Panc1 (cell line): Measurements from ENCODE around the gene PRPF38B. TPM values are rescaled to one million over a fixed set of nuclear protein-coding genes. Genes with fewer than 3 reads are reported as not detected.

Experiments used
- ATAC-seq: fragments of 200-7000 bp; cut with Tn5 transposase; 2 replicates; pipeline ENCODE4 v1.9.1; 2020; ENCODE audit warnings: mild to moderate bottlenecking, moderate library complexity
- BruUV-seq: library from RNA; stranded (reverse); fragments of 400-500 nt; replicated peaks from 2 replicates; lab custom pipeline; 2021; lab: Mats Ljungman, UMichigan
- CTCF ChIA-PET: fragments of 300-600 bp; sonication (Branson Sonifier 250); formaldehyde crosslinking; loops from one replicate; lab custom pipeline; 2022; ENCODE audit warnings: antibody characterized with exemption; lab: Charles Lee
- POLR2A ChIA-PET: fragments of 300-600 bp; sonication (Branson Sonifier 250); formaldehyde crosslinking; loops from one replicate; lab custom pipeline; 2022; ENCODE audit warnings: antibody characterized with exemption; lab: Charles Lee
- DNase-seq: peaks from one replicate; pipeline ENCODE4 v3.0.0-alpha.2; 2010; ENCODE audit warnings: low read depth, low spot score
- H3K27ac ChIP-seq: 2 replicates; pipeline ENCODE4 v1.5.1; 2011; ENCODE audit warnings: mild to moderate bottlenecking, low read length, inconsistent platforms
- H3K27me3 ChIP-seq: fragments of 200-500 bp; sonication (Bioruptor generic); 2 replicates; pipeline ENCODE4 v1.6.0; 2014; ENCODE audit warnings: low read length, inconsistent platforms; ENCODE audit not compliant: control insufficient read depth, insufficient read depth
- H3K36me3 ChIP-seq: fragments of 200-500 bp; sonication (Bioruptor generic); 2 replicates; pipeline ENCODE4 v1.5.1; 2014; ENCODE audit warnings: inconsistent platforms, mild to moderate bottlenecking, low read length, moderate library complexity; ENCODE audit not compliant: control insufficient read depth, insufficient read depth
- H3K4me1 ChIP-seq: 2 replicates; pipeline ENCODE4 v1.5.1; 2011; ENCODE audit warnings: inconsistent platforms, mild to moderate bottlenecking, low read length, moderate library complexity; ENCODE audit not compliant: control insufficient read depth, insufficient read depth
- H3K4me3 ChIP-seq, 2 experiments: 2 replicates each; pipeline ENCODE4 v1.5.1; 2011 to 2012; ENCODE audit warnings: low read depth in 2 of 2, low read length in 2 of 2, mild to moderate bottlenecking in 2 of 2, inconsistent platforms in 1 of 2, moderate library complexity in 1 of 2
- H3K9me3 ChIP-seq: fragments of 200-500 bp; sonication (Bioruptor generic); 2 replicates; pipeline ENCODE4 v1.5.1; 2014; ENCODE audit warnings: low read depth, mild to moderate bottlenecking, inconsistent platforms, low read length, moderate library complexity; ENCODE audit not compliant: control insufficient read depth, insufficient read depth
- CTCF ChIP-seq: fragments of 450-650 bp; IDR thresholded peaks from 2 replicates; pipeline ENCODE4 v1.5.1; 2017; ENCODE audit warnings: mild to moderate bottlenecking
- POLR2AphosphoS5 ChIP-seq: IDR thresholded peaks from 2 replicates; pipeline ENCODE4 v1.6.1; 2012; ENCODE audit warnings: mild to moderate bottlenecking, low read depth, low read length, moderate library complexity
- REST ChIP-seq, 2 experiments: IDR thresholded peaks; 2 replicates each; pipeline ENCODE4 v1.6.1; 2011 to 2012; ENCODE audit warnings: low read depth in 2 of 2, control low read depth in 1 of 2, low read length in 1 of 2, mild to moderate bottlenecking in 1 of 2, moderate library complexity in 1 of 2; ENCODE audit not compliant: insufficient read depth in 1 of 2
- SIN3A ChIP-seq: IDR thresholded peaks from 2 replicates; pipeline ENCODE4 v1.6.1; 2012; ENCODE audit warnings: low read depth, mild to moderate bottlenecking, low read length, moderate library complexity, borderline replicate concordance; ENCODE audit not compliant: insufficient read depth
- TCF7L2 ChIP-seq: IDR thresholded peaks from 2 replicates; pipeline ENCODE4 v1.6.1; 2011; ENCODE audit warnings: mild to moderate bottlenecking, low read depth, low read length, inconsistent platforms
- in situ Hi-C: cut with HindIII; loops from 2 replicates; pipeline ENCODE4 v1.10.0; 2016; ENCODE audit warnings: low sequenced_read_pairs, low pct_unique_long_range_greater_than_20kb
- intact Hi-C: fragments of 100-400 bp; cut with micrococcal nuclease; formaldehyde crosslinking; loops from one replicate; pipeline ENCODE4 v1.10.0; 2022; ENCODE audit not compliant: unreplicated experiment
- total RNA-seq: library from RNA; stranded (reverse); gene quantifications from one replicate; pipeline ENCODE4 v1.2.1, GENCODE V29; 2021; ENCODE audit not compliant: unreplicated experiment

The PRPF38B gene
- total RNA-seq, 1 experiment from 2014 or later: 31.7 TPM

- ATAC-seq (no peak), DNase-seq (no peak)
- POLR2A ChIA-PET: no interaction called here
- no peaks in the 10 kb centered on the region for H3K9me3 ChIP-seq
- no peaks in the 10 kb centered on the region for H3K4me1 ChIP-seq
- intact Hi-C loops (no loop called here), in situ Hi-C loops (no loop called here)
- H3K27ac ChIP-seq: no peak overlapping the region
- H3K27me3 ChIP-seq: no peaks in the 10 kb centered on the region
- TF ChIP-seq REST (IDR thresholded peaks at IDR 0.05; ENCODE audit: insufficient read depth in 1 of 2, low read depth in 2 of 2, low read length in 1 of 2): no peak
- TF ChIP-seq CTCF: no peak
- TF ChIP-seq POLR2AphosphoS5: no peak
- TF ChIP-seq TCF7L2: no peak
- no peak for TF ChIP-seq SIN3A
- no TSS peak for BruUV-seq
- no peaks in the 10 kb centered on the region for H3K36me3 ChIP-seq
- CTCF ChIA-PET: no interaction called here
- no peak overlapping the region for H3K4me3 ChIP-seq
These were observed 33.8 kb downstream of the PRPF38B start for GRCh38 chr1:108725906-108726305.

- no peaks in the 10 kb centered on the region for H3K36me3 ChIP-seq
- POLR2A ChIA-PET: no interaction called here
- no peaks in the 10 kb centered on the region for H3K9me3 ChIP-seq
- TF ChIP-seq SIN3A: no peak
- no peak for TF ChIP-seq CTCF
- TF ChIP-seq TCF7L2: no peak
- no peak for TF ChIP-seq REST (IDR thresholded peaks at IDR 0.05; ENCODE audit: insufficient read depth in 1 of 2, low read depth in 2 of 2, low read length in 1 of 2)
- TF ChIP-seq POLR2AphosphoS5: no peak
- BruUV-seq: no TSS peak
- no peak for DNase-seq
- H3K27me3 ChIP-seq: no peaks in the 10 kb centered on the region
- no peak overlapping the region for H3K4me3 ChIP-seq
- no peaks in the 10 kb centered on the region for H3K4me1 ChIP-seq
- CTCF ChIA-PET: no interaction called here
- in situ Hi-C loops (no loop called here), intact Hi-C loops (no loop called here)
- H3K27ac ChIP-seq: no peak overlapping the region
- no peak for ATAC-seq
These were observed 36.3 kb downstream of the PRPF38B start for GRCh38 chr1:108728327-108728923.
